HCT116 (cell line): Measurements from ENCODE around the gene SFRP2.

Experiments
- EGR1 ChIP-seq: IDR thresholded peaks from 2 replicates; pipeline ENCODE4 v1.6.1; 2012; ENCODE audit warnings: low read depth
- ELF1 ChIP-seq: IDR thresholded peaks from 2 replicates; pipeline ENCODE4 v1.6.1; 2012; ENCODE audit warnings: low read depth, borderline replicate concordance
- EZH2 ChIP-seq: fragments of 200-600 bp; sonication (generic); IDR thresholded peaks from 2 replicates; pipeline ENCODE4 v1.6.1; 2017; ENCODE audit warnings: antibody characterized with exemption, mixed run types
- FOSL1 ChIP-seq: IDR thresholded peaks from 2 replicates; pipeline ENCODE4 v1.6.1; 2012; ENCODE audit warnings: low read depth
- MAX ChIP-seq: IDR thresholded peaks from 2 replicates; pipeline ENCODE4 v1.6.1; 2012
- POLR2A ChIP-seq: IDR thresholded peaks from 2 replicates; pipeline ENCODE4 v1.7.0; 2011; ENCODE audit warnings: borderline replicate concordance; ENCODE audit not compliant: insufficient read depth, insufficient read length; ENCODE audit errors: extremely low read depth
- POLR2AphosphoS5 ChIP-seq: IDR thresholded peaks from 2 replicates; pipeline ENCODE4 v1.6.1; 2011; ENCODE audit warnings: mild to moderate bottlenecking, low read depth, low read length, moderate library complexity
- REST ChIP-seq: IDR thresholded peaks from 2 replicates; pipeline ENCODE4 v1.6.1; 2012; ENCODE audit warnings: low read depth
- SP1 ChIP-seq: IDR thresholded peaks from 2 replicates; pipeline ENCODE4 v1.6.1; 2012; ENCODE audit warnings: low read depth
- ZFX ChIP-seq: fragments of 450-650 bp; IDR thresholded peaks from 2 replicates; pipeline ENCODE4 v1.6.1; 2017
- TF ChIP-seq, protein P1 (sequence below), 3 experiments: fragments of 200-600 bp in 1 of 3; sonication (generic) in 1 of 3; IDR thresholded peaks in 2 of 3; conservative IDR thresholded peaks in 1 of 3; 2 replicates each; pipeline ENCODE4 v1.5.1; 2012 to 2017; ENCODE audit warnings: low read depth in 2 of 3, low read length in 2 of 3, antibody characterized with exemption in 1 of 3, borderline replicate concordance in 1 of 3, control low read depth in 1 of 3, mild to moderate bottlenecking in 1 of 3, mixed read lengths in 1 of 3, mixed run types in 1 of 3, moderate library complexity in 1 of 3; ENCODE audit not compliant: insufficient read depth in 1 of 3

DNA sequence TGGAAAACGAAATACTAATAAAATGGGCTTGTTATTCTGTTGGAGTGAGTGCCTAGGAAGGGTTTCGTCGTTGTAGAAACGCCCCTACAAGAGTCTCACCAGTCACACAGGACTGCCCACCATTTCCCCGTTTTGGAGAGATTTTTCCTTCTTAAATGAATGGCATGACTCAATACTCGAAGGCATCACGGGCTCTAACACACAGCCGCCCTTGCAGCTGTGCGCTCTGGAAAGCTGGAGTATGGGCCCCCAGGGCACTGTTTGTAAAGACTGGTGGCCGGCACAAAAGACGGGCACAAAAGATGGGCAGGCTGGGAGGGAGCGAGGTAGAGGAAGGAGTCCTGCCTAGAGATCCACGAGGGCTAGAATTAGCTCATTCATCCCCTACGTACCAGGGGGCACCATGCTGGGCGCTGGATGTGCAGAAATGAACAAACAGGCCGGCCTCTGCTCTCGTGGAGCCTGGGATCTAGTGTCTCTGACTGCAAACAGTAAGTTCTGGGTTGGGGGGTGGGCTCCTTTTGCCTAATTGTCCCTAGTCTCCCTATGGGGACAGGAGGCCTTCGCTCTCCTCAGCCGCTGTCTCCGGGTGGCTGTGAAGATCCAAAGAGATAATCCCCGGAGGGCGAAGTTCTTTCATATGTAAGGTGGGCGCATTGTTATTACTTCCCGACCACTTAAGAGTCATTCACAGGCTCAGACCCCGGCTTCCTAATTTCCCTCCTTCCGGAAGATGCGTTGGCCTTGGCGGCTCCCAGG lies 1.0 kb upstream of the SFRP2 start:
- TF ChIP-seq, protein P1, sequence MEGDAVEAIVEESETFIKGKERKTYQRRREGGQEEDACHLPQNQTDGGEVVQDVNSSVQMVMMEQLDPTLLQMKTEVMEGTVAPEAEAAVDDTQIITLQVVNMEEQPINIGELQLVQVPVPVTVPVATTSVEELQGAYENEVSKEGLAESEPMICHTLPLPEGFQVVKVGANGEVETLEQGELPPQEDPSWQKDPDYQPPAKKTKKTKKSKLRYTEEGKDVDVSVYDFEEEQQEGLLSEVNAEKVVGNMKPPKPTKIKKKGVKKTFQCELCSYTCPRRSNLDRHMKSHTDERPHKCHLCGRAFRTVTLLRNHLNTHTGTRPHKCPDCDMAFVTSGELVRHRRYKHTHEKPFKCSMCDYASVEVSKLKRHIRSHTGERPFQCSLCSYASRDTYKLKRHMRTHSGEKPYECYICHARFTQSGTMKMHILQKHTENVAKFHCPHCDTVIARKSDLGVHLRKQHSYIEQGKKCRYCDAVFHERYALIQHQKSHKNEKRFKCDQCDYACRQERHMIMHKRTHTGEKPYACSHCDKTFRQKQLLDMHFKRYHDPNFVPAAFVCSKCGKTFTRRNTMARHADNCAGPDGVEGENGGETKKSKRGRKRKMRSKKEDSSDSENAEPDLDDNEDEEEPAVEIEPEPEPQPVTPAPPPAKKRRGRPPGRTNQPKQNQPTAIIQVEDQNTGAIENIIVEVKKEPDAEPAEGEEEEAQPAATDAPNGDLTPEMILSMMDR (IDR thresholded peaks at IDR 0.05 in 2 of 3, conservative IDR thresholded peaks at IDR 0.05 in 1 of 3; ENCODE audit: borderline replicate concordance in 1 of 3, insufficient read depth in 1 of 3, low read depth in 2 of 3, low read length in 2 of 3), result no peak
- no peak for TF ChIP-seq REST
- no peak for TF ChIP-seq EZH2
- TF ChIP-seq POLR2A, result no peak
- no peak for TF ChIP-seq FOSL1
- TF ChIP-seq ZFX, result no peak
- no peak for TF ChIP-seq EGR1
- TF ChIP-seq SP1, result no peak
- TF ChIP-seq POLR2AphosphoS5, result no peak
- TF ChIP-seq ELF1, result no peak
- TF ChIP-seq MAX, result no peak
